Esophagus squamous epithelium (tissue), 4 donors: Measurements from ENCODE around the gene ZFHX3.

ENCODE experiments used
- CTCF ChIP-seq, 6 experiments: fragments of 450-650 bp in 4 of 6; fragments of 200-600 bp in 2 of 6; sonication (generic) in 2 of 6; IDR thresholded peaks; one replicate each; pipeline ENCODE4 v1.5.1; 2016 to 2019; ENCODE audit warnings: antibody characterized with exemption in 6 of 6, mild to moderate bottlenecking in 4 of 6, moderate library complexity in 4 of 6
- POLR2A ChIP-seq, 4 donors: fragments of 450-650 bp; IDR thresholded peaks; one replicate each; pipeline ENCODE4 v1.6.1; 2017; ENCODE audit warnings: antibody characterized with exemption in 4 of 4, mild to moderate bottlenecking in 4 of 4, moderate library complexity in 3 of 4

- no peak for TF ChIP-seq CTCF (IDR thresholded peaks at IDR 0.05)
- no peak for TF ChIP-seq POLR2A (IDR thresholded peaks at IDR 0.05)
These were observed 146.8 kb downstream of the ZFHX3 start for GRCh38 chr16:72901000-72901627.
